HG03066 (cell line): ENCODE results near the gene CRIP1.

Source experiments
- ATAC-seq: cut with Tn5 transposase; IDR thresholded peaks from one replicate; pipeline ENCODE4 v1.9.1; 2021; ENCODE audit warnings: low read depth; ENCODE audit not compliant: unreplicated experiment

Gene CRIP1

GRCh38 chr14:105486163-105486973 is at the start of gene CRIP1:
TSS of gene CRIP1 (plus strand) at chr14:105486886. CDS start at chr14:105487260, 374 bp downstream.
- ATAC-seq, result no peak

GRCh38 chr14:105436891-105437722 is 49.6 kb upstream of the CRIP1 start:
- no peak for ATAC-seq

- ATAC-seq, result no peak
Measured at GRCh38 chr14:105437723-105438500, 48.8 kb upstream of the CRIP1 start.

GRCh38 chr14:105439179-105439578 is 47.5 kb upstream of the CRIP1 start:
- ATAC-seq, result no peak

GRCh38 chr14:105439710-105440553 is 46.8 kb upstream of the CRIP1 start:
- no peak for ATAC-seq

GRCh38 chr14:105440554-105440900 is 46.2 kb upstream of the CRIP1 start:
- no peak for ATAC-seq

GRCh38 chr14:105440992-105441391 is 45.7 kb upstream of the CRIP1 start:
- ATAC-seq, result no peak

GRCh38 chr14:105442125-105442524 is 44.6 kb upstream of the CRIP1 start:
- no peak for ATAC-seq

- no peak for ATAC-seq
Measured at GRCh38 chr14:105442834-105443233, 43.9 kb upstream of the CRIP1 start.

- ATAC-seq, result no peak
Measured at GRCh38 chr14:105444859-105445258, 41.8 kb upstream of the CRIP1 start.

GRCh38 chr14:105445290-105445689 is 41.4 kb upstream of the CRIP1 start:
- no peak for ATAC-seq

- ATAC-seq, result no peak
Measured at GRCh38 chr14:105445901-105446845, 40.5 kb upstream of the CRIP1 start.

GRCh38 chr14:105446971-105447370 is 39.7 kb upstream of the CRIP1 start:
- no peak for ATAC-seq

- no peak for ATAC-seq
Measured at GRCh38 chr14:105447651-105448640, 38.7 kb upstream of the CRIP1 start.

GRCh38 chr14:105448706-105449111 is 38.0 kb upstream of the CRIP1 start:
- ATAC-seq, result no peak

GRCh38 chr14:105449276-105450122 is 37.2 kb upstream of the CRIP1 start:
- ATAC-seq, result no peak

GRCh38 chr14:105450123-105450505 is 36.6 kb upstream of the CRIP1 start:
- ATAC-seq, result no peak
